KMS-11 (cell line): ENCODE data around the gene UBR4.

Experiments
- H2AFZ ChIP-seq: fragments of 200-600 bp; sonication (generic); 2 replicates; pipeline ENCODE4 v1.6.1; 2016; ENCODE audit warnings: antibody characterized with exemption, mixed run types, low read depth
- H3K27ac ChIP-seq: fragments of 200-600 bp; sonication (generic); 2 replicates; pipeline ENCODE4 v1.6.1; 2016; ENCODE audit warnings: mild to moderate bottlenecking, mixed run types
- H3K27me3 ChIP-seq: fragments of 200-600 bp; sonication (generic); 2 replicates; pipeline ENCODE4 v1.6.1; 2017; ENCODE audit warnings: mild to moderate bottlenecking, low read depth, mixed run types, moderate library complexity; ENCODE audit not compliant: insufficient read depth
- H3K36me3 ChIP-seq: fragments of 200-600 bp; sonication (generic); 2 replicates; pipeline ENCODE4 v1.6.1; 2017; ENCODE audit warnings: mild to moderate bottlenecking, mixed run types; ENCODE audit not compliant: insufficient read depth
- H3K4me1 ChIP-seq: fragments of 200-600 bp; sonication (generic); 2 replicates; pipeline ENCODE4 v1.6.1; 2016; ENCODE audit warnings: mild to moderate bottlenecking, low read depth, mixed run types; ENCODE audit not compliant: poor library complexity, severe bottlenecking
- H3K4me2 ChIP-seq: fragments of 200-600 bp; sonication (generic); 2 replicates; pipeline ENCODE4 v1.7.0; 2016; ENCODE audit warnings: mild to moderate bottlenecking, mixed run types
- H3K4me3 ChIP-seq: fragments of 200-600 bp; sonication (generic); IDR thresholded peaks from 2 replicates; pipeline ENCODE4 v1.6.1; 2017; ENCODE audit warnings: low read depth, low read length, mixed read lengths; ENCODE audit not compliant: insufficient read depth
- H3K79me2 ChIP-seq: fragments of 200-600 bp; sonication (generic); 2 replicates; pipeline ENCODE4 v1.6.1; 2016; ENCODE audit warnings: low read depth, mixed run types; ENCODE audit not compliant: insufficient read depth
- H3K9ac ChIP-seq: fragments of 200-600 bp; sonication (generic); 2 replicates; pipeline ENCODE4 v1.6.1; 2016; ENCODE audit warnings: mild to moderate bottlenecking, mixed run types
- H4K20me1 ChIP-seq: fragments of 200-600 bp; sonication (generic); 2 replicates; pipeline ENCODE4 v1.6.1; 2016; ENCODE audit warnings: mild to moderate bottlenecking, mixed run types; ENCODE audit not compliant: insufficient read depth
- CTCF ChIP-seq: fragments of 200-600 bp; sonication (generic); conservative IDR thresholded peaks from 2 replicates; pipeline ENCODE4 v1.6.1; 2017; ENCODE audit warnings: low read depth, mild to moderate bottlenecking, antibody characterized with exemption, low read length, moderate library complexity, mixed read lengths

Gene UBR4

GRCh38 chr1:19255288-19255687 lies 45.2 kb upstream of the UBR4 start:
- H3K79me2 ChIP-seq: peaks cover 58% of the 10 kb centered on the region
- H3K4me3 ChIP-seq: no peak overlapping the region
- H3K27me3 ChIP-seq: no peaks in the 10 kb centered on the region
- H3K4me2 ChIP-seq: no peak overlapping the region
- H3K36me3 ChIP-seq: no peaks in the 10 kb centered on the region
- peaks cover 14% of the 10 kb centered on the region for H3K4me1 ChIP-seq
- no peak overlapping the region for H3K27ac ChIP-seq
- H2AFZ ChIP-seq: no peak overlapping the region
- H4K20me1 ChIP-seq: peaks cover 2% of the 10 kb centered on the region; the same call in 1 of the 2 replicates
- no peak overlapping the region for H3K9ac ChIP-seq
- TF ChIP-seq CTCF: no peak

- Histone ChIP-seq H3K4me1 (peaks cover 23% of the 10 kb centered on the region), H3K27me3 (no peaks in the 10 kb centered on the region), H3K4me2 (no peak overlapping the region), H4K20me1 (peaks cover 2% of the 10 kb centered on the region; the same call in 1 of the 2 replicates), H3K36me3 (no peaks in the 10 kb centered on the region), H2AFZ (no peak overlapping the region), H3K79me2 (peaks cover 67% of the 10 kb centered on the region), H3K27ac (no peak overlapping the region), H3K4me3 (no peak overlapping the region), H3K9ac (no peak overlapping the region)
- TF ChIP-seq CTCF: no peak
Observed at GRCh38 chr1:19254416-19254815, 44.4 kb upstream of the UBR4 start.

- Histone ChIP-seq H3K27me3 (no peaks in the 10 kb centered on the region), H3K27ac (peak within 1 kb of the TSS; percentile 89), H3K36me3 (no peaks in the 10 kb centered on the region), H3K4me1 (peaks cover 26% of the 10 kb centered on the region), H3K9ac (peak within 1 kb of the TSS; percentile 95), H2AFZ (peak within 1 kb of the TSS; percentile 70), H3K4me2 (peak within 1 kb of the TSS; percentile 97), H3K79me2 (peaks cover 94% of the 10 kb centered on the region), H4K20me1 (peaks cover 2% of the 10 kb centered on the region; the same call in 1 of the 2 replicates), H3K4me3 (peak within 1 kb of the TSS; percentile 67)
- TF ChIP-seq CTCF: no peak
Observed at GRCh38 chr1:19251305-19252196, 41.5 kb upstream of the UBR4 start, which contains the start of the genes EMC1 and MRTO4. Gene EMC1 (minus strand): TSS chr1:19251524. CDS start chr1:19251509, 15 bp downstream. Gene MRTO4 (plus strand): TSS chr1:19251805. CDS start chr1:19251836, 31 bp downstream.

- H3K4me3 ChIP-seq: no peak overlapping the region
- no peaks in the 10 kb centered on the region for H3K36me3 ChIP-seq
- peak overlapping the region; percentile 89 for H3K27ac ChIP-seq
- H4K20me1 ChIP-seq: peaks cover 2% of the 10 kb centered on the region; the same call in 1 of the 2 replicates
- no peaks in the 10 kb centered on the region for H3K27me3 ChIP-seq
- H2AFZ ChIP-seq: peak overlapping the region; percentile 70
- no peak for TF ChIP-seq CTCF
- H3K9ac ChIP-seq: peak overlapping the region; percentile 95
- peak overlapping the region; percentile 97 for H3K4me2 ChIP-seq
- H3K4me1 ChIP-seq: peaks cover 26% of the 10 kb centered on the region
- H3K79me2 ChIP-seq: peaks cover 97% of the 10 kb centered on the region
Observed at GRCh38 chr1:19250629-19251304, 40.7 kb upstream of the UBR4 start.
